Skeletal muscle cell (primary cell): ENCODE measurements around the gene INCENP.
A peak's percentile ranks its signal among the peaks of the same experiment; 100 is the strongest.
"Not testable (repeated sequence)": the region's sequence is repeated elsewhere in the genome, so short reads cannot be mapped to it uniquely, and the experiment has no call there.

ENCODE experiments used
- DNase-seq: peaks from one replicate; pipeline ENCODE4 v3.0.0-alpha.2; 2010; ENCODE audit warnings: low read depth
- H3K4me3 ChIP-seq: 2 replicates; pipeline ENCODE4 v1.5.1; 2011; ENCODE audit warnings: low read depth, mild to moderate bottlenecking, control low read depth, low read length, moderate library complexity

Gene INCENP

DNA sequence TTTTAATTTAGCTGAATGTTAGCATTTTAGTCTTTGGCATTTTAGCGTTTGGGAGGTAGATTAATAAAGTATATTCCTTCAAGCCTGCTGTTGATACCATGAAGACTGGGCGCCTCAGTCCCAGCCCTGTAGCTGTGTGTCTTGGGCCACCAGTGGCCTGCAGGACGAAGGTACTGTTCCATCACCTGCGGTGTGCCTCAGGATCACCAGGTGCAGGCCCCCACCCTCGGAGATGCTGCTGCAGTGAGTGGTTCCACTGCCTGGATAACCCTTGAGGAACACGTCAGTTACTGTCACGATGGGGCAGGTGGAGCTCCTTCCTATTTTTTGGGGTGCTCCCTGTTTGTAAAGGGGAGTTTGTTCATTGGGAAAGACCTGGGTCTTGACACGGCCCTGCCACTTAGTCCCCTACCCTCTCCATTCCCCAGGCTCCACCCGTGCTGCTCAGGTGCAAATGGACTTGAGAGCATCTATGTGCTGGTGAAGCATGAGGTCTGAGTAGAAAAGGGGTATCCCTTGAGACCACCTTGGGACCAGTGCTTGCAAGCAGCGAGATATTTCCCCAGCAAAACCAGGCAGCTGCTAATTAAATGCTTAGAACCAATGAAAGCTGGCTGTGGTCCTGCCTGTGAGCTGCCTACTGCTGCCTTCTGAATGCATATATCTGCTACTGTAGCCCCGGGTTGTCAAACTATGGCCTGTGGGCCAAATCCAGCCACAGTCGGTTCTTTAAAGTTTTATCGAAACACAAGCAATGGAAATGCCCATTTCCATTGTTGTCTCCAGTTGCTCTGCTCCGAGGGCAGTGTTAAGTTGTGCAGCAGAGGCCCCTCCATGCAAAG, 28.7 kb downstream of the INCENP start:
- DNase-seq, result no peak
- H3K4me3 ChIP-seq, result no peak overlapping the region

- H3K4me3 ChIP-seq, result no peak overlapping the region
- no peak for DNase-seq
Observed at GRCh38 chr11:62153087-62153395, 29.2 kb downstream of the INCENP start.

DNA sequence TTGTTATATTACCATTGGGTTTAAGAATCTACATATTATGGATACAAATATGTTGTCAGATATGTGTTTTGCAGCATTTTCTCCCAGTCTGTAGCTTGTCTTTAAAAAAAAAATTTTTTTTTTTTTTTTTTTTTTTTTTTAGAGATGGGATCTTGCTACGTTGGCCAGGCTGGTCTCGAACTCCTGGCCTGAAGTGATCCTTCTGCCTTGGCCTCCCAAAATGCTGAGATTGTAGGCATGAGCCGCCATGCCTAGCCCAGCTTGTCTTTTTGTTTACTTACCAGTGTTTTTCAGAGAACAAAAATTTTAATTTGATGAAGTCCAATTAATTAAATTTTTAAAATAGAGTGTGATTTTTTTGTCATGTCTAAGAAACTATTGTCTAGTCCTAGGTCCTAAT, 29.8 kb downstream of the INCENP start:
- DNase-seq, result no peak
- H3K4me3 ChIP-seq, result no peak overlapping the region

- no peak overlapping the region for H3K4me3 ChIP-seq
- no peak for DNase-seq
Observed at GRCh38 chr11:62157603-62158002, 33.8 kb downstream of the INCENP start.

GRCh38 chr11:62166371-62166770, 42.6 kb downstream of the INCENP start:
- no peak overlapping the region for H3K4me3 ChIP-seq
- DNase-seq, result no peak

DNA sequence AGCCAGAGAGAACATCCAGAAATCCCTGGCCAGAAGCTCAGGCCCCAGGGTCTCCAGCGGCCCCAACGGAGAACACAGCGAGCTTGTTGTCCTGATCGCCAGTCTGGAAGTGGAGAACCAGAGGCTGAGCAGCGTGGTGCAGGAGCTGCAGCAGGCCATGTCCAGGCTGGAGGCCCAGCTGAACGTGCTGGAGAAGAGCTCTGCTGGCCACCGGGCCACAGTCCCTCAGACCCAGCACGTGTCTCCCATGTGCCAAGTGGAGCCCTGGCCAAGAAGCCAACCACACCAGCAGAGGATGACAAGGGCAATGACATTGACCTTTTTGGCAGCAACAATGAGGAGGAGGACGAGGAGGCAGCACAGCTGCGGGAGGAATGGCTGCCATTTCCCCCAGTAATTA, 45.6 kb downstream of the INCENP start:
- no peak for DNase-seq
- no peak overlapping the region for H3K4me3 ChIP-seq

DNA sequence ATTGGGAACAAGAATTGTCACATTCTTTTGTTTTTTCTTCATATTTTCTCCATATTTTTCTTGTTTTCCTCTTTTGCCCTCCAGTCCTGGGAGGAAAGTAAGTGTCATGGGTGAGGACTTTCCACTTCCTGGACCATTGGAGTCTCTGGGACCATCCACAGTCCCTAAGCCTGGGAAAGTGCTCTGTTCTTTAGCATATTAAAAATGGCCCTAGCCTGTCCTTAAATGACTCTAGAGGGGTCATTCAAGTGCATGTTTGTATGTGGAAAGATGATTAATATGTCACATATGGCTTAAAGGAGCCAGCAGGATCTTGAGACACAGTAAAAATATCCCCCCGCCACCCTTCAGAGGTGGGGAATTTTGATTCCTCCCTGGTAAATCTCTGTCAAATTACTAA, 46.1 kb downstream of the INCENP start:
- H3K4me3 ChIP-seq, result no peak overlapping the region

DNA sequence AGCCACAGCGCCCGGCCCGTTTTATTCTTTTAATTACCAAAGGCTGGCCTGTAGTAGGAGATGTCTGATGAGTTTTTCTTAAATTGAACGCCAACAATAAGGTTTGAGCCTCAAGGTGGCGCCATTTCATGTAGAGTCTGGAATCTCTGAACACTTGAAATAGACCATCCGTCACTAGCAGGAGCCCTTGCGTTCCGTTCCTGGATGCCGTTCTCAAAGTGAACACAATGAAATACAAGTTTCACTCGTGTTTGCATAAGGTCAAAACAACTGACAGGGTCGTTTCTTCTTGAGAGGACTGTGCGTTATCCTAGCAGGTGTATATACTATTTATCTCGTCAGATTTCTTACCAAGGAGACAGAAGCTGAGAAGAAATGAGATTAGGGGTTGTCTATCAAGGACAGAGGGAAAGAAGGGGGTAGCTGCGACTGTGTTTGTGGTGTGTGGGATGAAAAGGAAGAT, 47.5 kb downstream of the INCENP start:
- H3K4me3 ChIP-seq, result no peak overlapping the region
- DNase-seq, result peak; percentile 28

More for the DNA sequence above, 46.1 kb downstream of the INCENP start:
- DNase-seq, result no peak

- H3K4me3 ChIP-seq, result no peak overlapping the region
- no peak for DNase-seq
Observed at GRCh38 chr11:62172294-62172693, 48.5 kb downstream of the INCENP start.

GRCh38 chr11:62176766-62177165, 53.0 kb downstream of the INCENP start:
- no peak overlapping the region for H3K4me3 ChIP-seq
- DNase-seq, result no peak

- no peak overlapping the region for H3K4me3 ChIP-seq
- no peak for DNase-seq
Observed at GRCh38 chr11:62179995-62180394, 56.2 kb downstream of the INCENP start.

GRCh38 chr11:62181097-62181496, 57.3 kb downstream of the INCENP start:
- DNase-seq, result no peak
- H3K4me3 ChIP-seq, result no peak overlapping the region

DNA sequence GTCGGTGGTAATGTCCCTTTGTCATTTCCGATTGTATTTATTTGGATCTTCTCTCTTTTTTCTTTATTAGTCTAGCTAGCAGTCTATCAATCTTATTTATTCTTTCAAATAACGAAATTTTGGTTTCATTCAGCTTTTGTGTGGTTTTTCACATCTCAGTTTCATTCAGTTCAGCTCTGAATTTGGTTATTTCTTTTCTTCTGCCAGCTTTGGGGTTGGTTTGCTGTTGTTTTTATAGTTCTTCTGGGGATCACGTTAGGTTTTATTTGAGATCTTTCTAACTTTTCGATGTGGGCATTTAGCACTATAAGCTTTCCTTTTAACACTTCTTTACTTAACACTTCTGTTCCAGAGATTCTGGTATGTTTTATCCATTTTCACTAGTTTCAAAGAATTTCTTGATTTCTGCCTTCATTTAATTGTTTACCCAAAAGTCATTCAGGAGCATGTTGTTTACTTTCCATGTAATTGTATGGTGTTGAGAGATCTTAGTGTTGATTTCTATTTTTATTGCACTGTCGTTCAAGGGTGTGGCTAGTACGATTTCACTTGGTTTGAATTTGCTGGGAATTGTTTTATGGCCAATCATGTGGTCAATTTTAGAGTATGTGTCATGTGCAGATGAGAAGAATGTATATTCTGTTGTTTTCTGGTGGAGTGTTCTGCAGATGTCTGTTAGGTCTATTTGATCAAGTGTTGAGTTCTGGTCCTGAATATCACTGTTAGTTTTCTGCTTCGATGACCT, 58.5 kb downstream of the INCENP start:
- no peak overlapping the region for H3K4me3 ChIP-seq
- DNase-seq, result no peak

- DNase-seq, result no peak
- H3K4me3 ChIP-seq, result no peak overlapping the region
Observed at GRCh38 chr11:62186195-62186594, 62.4 kb downstream of the INCENP start.

DNA sequence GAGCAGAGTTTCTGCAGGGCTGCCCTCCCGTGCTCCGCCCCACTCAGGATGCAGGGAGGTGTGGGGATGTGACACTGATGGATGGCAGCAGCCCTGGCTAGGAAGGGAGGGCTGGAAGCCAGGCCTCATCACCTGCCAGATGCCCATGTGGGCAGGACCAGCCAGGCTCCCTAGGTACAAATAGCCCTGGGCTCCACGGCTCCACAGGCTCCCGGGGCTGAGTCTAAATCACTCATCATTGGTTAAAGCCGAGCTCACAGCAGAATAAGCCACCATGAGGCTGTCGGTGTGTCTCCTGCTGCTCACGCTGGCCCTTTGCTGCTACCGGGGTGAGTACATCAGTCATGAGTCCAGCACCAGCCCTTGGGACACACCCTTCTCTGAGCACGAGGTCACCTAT, 66.2 kb downstream of the INCENP start, which contains the start of gene SCGB1D1:
SCGB1D1 (plus strand) TSS at position 206 of the 400 bp plus-strand sequence; CDS start at position 275, 69 bp downstream.
- H3K4me3 ChIP-seq, result no peak within 1 kb of the TSS
- no peak for DNase-seq

- DNase-seq, result no peak
- no peak overlapping the region for H3K4me3 ChIP-seq
Observed at GRCh38 chr11:62193952-62194351, 70.1 kb downstream of the INCENP start.

DNA sequence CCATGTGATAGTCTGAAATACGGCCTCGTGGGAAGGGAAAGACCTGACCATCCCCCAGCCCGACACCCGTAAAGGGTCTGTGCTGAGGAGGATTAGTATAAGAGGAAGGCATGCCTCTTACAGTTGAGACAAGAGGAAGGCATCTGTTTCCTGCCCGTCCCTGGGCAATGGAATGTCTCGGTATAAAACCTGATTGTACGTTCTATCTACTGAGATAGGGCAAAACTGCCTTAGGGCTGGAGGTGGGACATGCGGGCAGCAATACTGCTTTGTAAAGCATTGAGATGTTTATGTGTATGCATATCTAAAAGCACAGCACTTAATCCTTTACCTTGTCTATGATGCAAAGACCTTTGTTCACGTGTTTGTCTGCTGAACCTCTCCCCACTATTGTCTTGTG, 71.2 kb downstream of the INCENP start:
- DNase-seq, H3K4me3 ChIP-seq: not testable (repeated sequence)

DNA sequence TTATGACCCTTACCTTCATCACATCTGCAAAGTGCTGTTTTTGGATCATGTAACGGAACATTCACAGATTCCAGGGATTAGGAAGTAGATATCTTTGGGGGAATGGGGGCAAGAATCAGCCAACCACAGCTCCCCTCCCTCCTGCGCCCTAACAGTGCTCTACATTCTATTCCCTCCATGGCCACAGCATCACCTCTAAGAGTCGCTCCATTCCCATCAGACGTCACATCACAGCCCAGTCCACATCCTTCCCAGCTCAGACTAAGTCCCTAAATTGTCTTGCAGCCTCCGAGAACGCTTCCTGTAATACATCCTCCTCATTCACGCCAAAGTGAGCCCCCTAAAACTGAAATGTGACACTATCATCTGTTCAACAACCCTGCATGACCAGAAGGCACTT, 72.1 kb downstream of the INCENP start:
- no peak overlapping the region for H3K4me3 ChIP-seq
- DNase-seq, result no peak

- DNase-seq, H3K4me3 ChIP-seq: not testable (repeated sequence)
Observed at GRCh38 chr11:62197400-62197799, 73.6 kb downstream of the INCENP start.

DNA sequence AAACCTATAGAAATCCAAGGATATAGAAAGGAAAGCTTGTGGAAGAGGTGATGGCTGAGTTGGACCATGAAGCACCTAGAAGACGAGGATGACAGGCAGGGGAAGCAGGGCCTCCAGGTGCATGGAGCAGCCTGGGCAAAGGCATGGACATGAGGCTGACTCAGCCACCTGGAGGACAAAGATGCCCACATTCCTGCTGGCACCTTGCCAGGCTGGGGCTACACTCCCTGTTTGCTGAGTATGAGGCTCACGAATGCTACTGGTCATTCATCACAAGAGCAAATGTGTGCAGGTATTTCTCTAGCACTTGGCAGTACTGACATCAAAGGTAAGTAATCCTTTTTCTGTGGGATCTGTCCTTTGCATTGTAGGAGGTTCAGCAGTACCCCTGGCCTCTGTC, 77.6 kb downstream of the INCENP start:
- no peak overlapping the region for H3K4me3 ChIP-seq
- DNase-seq, result no peak
